WTC11 (cell line): Measurements from ENCODE around the gene ASCC1. TPM values are rescaled to one million over a fixed set of nuclear protein-coding genes. Genes with fewer than 3 reads are reported as not detected.

ENCODE experiments used
- ATAC-seq: fragments of 200-7000 bp; cut with Tn5 transposase; 2 replicates; pipeline ENCODE4 v1.10.0; 2021; ENCODE audit warnings: mild to moderate bottlenecking, moderate library complexity
- CTCF ChIA-PET: fragments of 300-600 bp; sonication (Branson Sonifier 250); formaldehyde crosslinking; loops from one replicate; lab custom pipeline; 2021; ENCODE audit warnings: antibody characterized with exemption; lab: Charles Lee
- POLR2A ChIA-PET: fragments of 350-600 bp; sonication (Branson Sonifier 250); formaldehyde crosslinking; loops from one replicate; lab custom pipeline; 2021; ENCODE audit warnings: antibody characterized with exemption; lab: Charles Lee
- DNase-seq: peaks from one replicate; pipeline ENCODE4 v3.0.0; 2021; ENCODE audit warnings: low spot score
- H3K27ac Mint-ChIP-seq: 2 replicates; pipeline ENCODE4 v1.8.0; 2021; ENCODE audit warnings: mixed read lengths
- H3K27me3 Mint-ChIP-seq: 2 replicates; pipeline ENCODE4 v1.8.0; 2021; ENCODE audit warnings: low read depth, mild to moderate bottlenecking, moderate library complexity, mixed read lengths
- H3K36me3 Mint-ChIP-seq: 2 replicates; pipeline ENCODE4 v1.8.0; 2021; ENCODE audit warnings: mixed read lengths
- H3K4me1 Mint-ChIP-seq: 2 replicates; pipeline ENCODE4 v1.8.0; 2022; ENCODE audit warnings: mixed read lengths
- H3K4me3 Mint-ChIP-seq: 2 replicates; pipeline ENCODE4 v1.8.0; 2021; ENCODE audit warnings: mild to moderate bottlenecking, moderate library complexity, mixed read lengths
- H3K9me3 Mint-ChIP-seq: 2 replicates; pipeline ENCODE4 v1.8.0; 2021; ENCODE audit warnings: mixed read lengths
- AR ChIP-seq: fragments of 250-450 bp; sonication (Bioruptor Pico); IDR thresholded peaks from 2 replicates; pipeline ENCODE4 v1.9.0; 2021; ENCODE audit warnings: mild to moderate bottlenecking
- E2F4 ChIP-seq: sonication (generic); formaldehyde crosslinking; IDR thresholded peaks from 2 replicates; pipeline ENCODE4 v1.8.1; 2022; ENCODE audit warnings: low read depth, mild to moderate bottlenecking, moderate library complexity, missing genetic modification reagents, borderline replicate concordance
- ELF4 ChIP-seq: sonication (generic); formaldehyde crosslinking; IDR thresholded peaks from 2 replicates; pipeline ENCODE4 v1.8.1; 2022; ENCODE audit warnings: low read depth, mild to moderate bottlenecking, moderate library complexity, missing genetic modification reagents
- FOXK1 ChIP-seq: sonication (generic); formaldehyde crosslinking; IDR thresholded peaks from 2 replicates; pipeline ENCODE4 v1.8.0; 2022; ENCODE audit warnings: mild to moderate bottlenecking, moderate library complexity, missing genetic modification reagents
- GRHL2 ChIP-seq: fragments of 250-450 bp; sonication (Bioruptor Pico); IDR thresholded peaks from 2 replicates; pipeline ENCODE4 v1.8.0; 2022; ENCODE audit warnings: mild to moderate bottlenecking, moderate library complexity; ENCODE audit not compliant: insufficient replicate concordance, severe bottlenecking
- HMGA2 ChIP-seq: fragments of 250-450 bp; sonication (Bioruptor Pico); IDR thresholded peaks from 2 replicates; pipeline ENCODE4 v1.4.0; 2021; ENCODE audit warnings: mild to moderate bottlenecking, moderate library complexity
- KAT7 ChIP-seq: sonication (generic); formaldehyde crosslinking; IDR thresholded peaks from 2 replicates; pipeline ENCODE4 v1.8.1; 2023; ENCODE audit warnings: missing genetic modification reagents, mild to moderate bottlenecking, borderline replicate concordance
- MXD4 ChIP-seq: fragments of 250-450 bp; sonication (Bioruptor Pico); IDR thresholded peaks from 2 replicates; pipeline ENCODE4 v1.8.0; 2021; ENCODE audit warnings: mild to moderate bottlenecking, moderate library complexity, borderline replicate concordance
- STAT6 ChIP-seq: sonication (generic); formaldehyde crosslinking; conservative IDR thresholded peaks from 2 replicates; pipeline ENCODE4 v1.8.1; 2023; ENCODE audit warnings: mild to moderate bottlenecking, low read depth, missing genetic modification reagents, moderate library complexity
- TEAD1 ChIP-seq: sonication (generic); formaldehyde crosslinking; IDR thresholded peaks from 2 replicates; pipeline ENCODE4 v1.8.0; 2022; ENCODE audit warnings: mild to moderate bottlenecking, missing genetic modification reagents
- USF1 ChIP-seq: sonication (generic); formaldehyde crosslinking; IDR thresholded peaks from 2 replicates; pipeline ENCODE4 v1.8.0; 2022; ENCODE audit warnings: mild to moderate bottlenecking, missing genetic modification reagents
- ZNF121 ChIP-seq: sonication (generic); formaldehyde crosslinking; IDR thresholded peaks from 2 replicates; pipeline ENCODE4 v1.8.0; 2023; ENCODE audit warnings: missing genetic modification reagents
- ZNF138 ChIP-seq: sonication (generic); formaldehyde crosslinking; conservative IDR thresholded peaks from 2 replicates; pipeline ENCODE4 v1.8.1; 2022; ENCODE audit warnings: mild to moderate bottlenecking, moderate library complexity, missing genetic modification reagents
- ZNF317 ChIP-seq: sonication (generic); formaldehyde crosslinking; IDR thresholded peaks from 2 replicates; pipeline ENCODE4 v1.8.1; 2023; ENCODE audit warnings: low read depth, mild to moderate bottlenecking, moderate library complexity, missing genetic modification reagents, borderline replicate concordance
- ZNF396 ChIP-seq: fragments of 250-450 bp; sonication (Bioruptor Pico); IDR thresholded peaks from 2 replicates; pipeline ENCODE4 v1.8.0; 2021; ENCODE audit warnings: mild to moderate bottlenecking, moderate library complexity, borderline replicate concordance
- ZNF423 ChIP-seq: fragments of 250-450 bp; sonication (Bioruptor Pico); IDR thresholded peaks from 2 replicates; pipeline ENCODE4 v2.1.2; 2022; ENCODE audit warnings: mild to moderate bottlenecking, moderate library complexity
- ZNF425 ChIP-seq: fragments of 250-450 bp; sonication (Bioruptor Pico); conservative IDR thresholded peaks from 2 replicates; pipeline ENCODE4 v1.9.0; 2021; ENCODE audit warnings: mild to moderate bottlenecking
- ZNF512 ChIP-seq: sonication (generic); formaldehyde crosslinking; IDR thresholded peaks from 2 replicates; pipeline ENCODE4 v1.8.1; 2022; ENCODE audit warnings: missing genetic modification reagents, borderline replicate concordance
- ZNF532 ChIP-seq: fragments of 250-450 bp; sonication (Bioruptor Pico); IDR thresholded peaks from 2 replicates; pipeline ENCODE4 v1.9.0; 2021; ENCODE audit warnings: mild to moderate bottlenecking, borderline replicate concordance
- ZNF671 ChIP-seq: fragments of 250-450 bp; sonication (Bioruptor Pico); IDR thresholded peaks from 2 replicates; pipeline ENCODE4 v1.8.0; 2021; ENCODE audit warnings: mild to moderate bottlenecking
- total RNA-seq: library from RNA; stranded (reverse); gene quantifications from 3 replicates; pipeline ENCODE4 v1.2.3, GENCODE V29; 2021

ASCC1 gene
- total RNA-seq, 1 experiment from 2014 or later, result 30.4 TPM

GRCh38 chr10:72146071-72146470 is 70.0 kb downstream of the ASCC1 start (continued):
- no peak for TF ChIP-seq AR (CRISPR knock-in tag)
- no peak for TF ChIP-seq ZNF512 (CRISPR knock-in tag)
- TF ChIP-seq GRHL2 (CRISPR knock-in tag), result no peak
- TF ChIP-seq ZNF396 (CRISPR knock-in tag), result no peak
- TF ChIP-seq TEAD1 (CRISPR knock-in tag), result no peak
- TF ChIP-seq USF1 (CRISPR knock-in tag), result no peak

GRCh38 chr10:72145657-72146056 is 70.4 kb downstream of the ASCC1 start:
- CTCF ChIA-PET, result no interaction called here
- peak overlapping the region; percentile 42 for H3K27ac Mint-ChIP-seq
- no peak for TF ChIP-seq STAT6 (CRISPR knock-in tag)
- no peak for TF ChIP-seq ZNF423
- no peak for TF ChIP-seq ZNF425 (CRISPR knock-in tag)
- TF ChIP-seq ZNF317 (CRISPR knock-in tag), result no peak
- TF ChIP-seq HMGA2 (CRISPR knock-in tag), result no peak
- TF ChIP-seq ZNF532, result no peak
- no peak for TF ChIP-seq ELF4
- no peak for TF ChIP-seq E2F4
- no peak for TF ChIP-seq ZNF121
- TF ChIP-seq FOXK1, result no peak
- TF ChIP-seq ZNF671 (CRISPR knock-in tag), result no peak
- TF ChIP-seq ZNF138 (CRISPR knock-in tag), result no peak
- TF ChIP-seq KAT7 (CRISPR knock-in tag), result no peak
- no peak for TF ChIP-seq MXD4 (CRISPR knock-in tag)
- TF ChIP-seq, all 79 proteins: peak for 0
- ATAC-seq (no peak; the same call in 1 of the 2 replicates), DNase-seq (no peak)
- Mint-ChIP-seq H3K36me3 (no peaks in the 10 kb centered on the region), H3K4me1 (peaks cover 12% of the 10 kb centered on the region), H3K9me3 (no peaks in the 10 kb centered on the region), H3K27me3 (no peaks in the 10 kb centered on the region), H3K4me3 (no peak overlapping the region)
- POLR2A ChIA-PET, result no interaction called here
